Mucosa of rectum (tissue), 2 donors: ENCODE measurements around the gene KLK10.
"Not testable (repeated sequence)": the region's sequence is repeated elsewhere in the genome, so short reads cannot be mapped to it uniquely, and the experiment has no call there.

ENCODE experiments used
- H3K27ac ChIP-seq, 2 donors: one replicate each; pipeline ENCODE4 v1.7.0; 2013; ENCODE audit warnings: inconsistent platforms in 2 of 2, low read depth in 2 of 2, low read length in 2 of 2
- H3K27me3 ChIP-seq, 2 donors: one replicate each; pipeline ENCODE4 v1.7.0; 2013; ENCODE audit warnings: low read length in 2 of 2; ENCODE audit not compliant: control insufficient read depth in 2 of 2, insufficient read depth in 2 of 2
- H3K36me3 ChIP-seq, 2 donors: one replicate each; pipeline ENCODE4 v1.7.0; 2013; ENCODE audit warnings: low read length in 2 of 2; ENCODE audit not compliant: control insufficient read depth in 2 of 2, insufficient read depth in 2 of 2
- H3K4me1 ChIP-seq, 2 donors: one replicate each; pipeline ENCODE4 v1.7.0; 2013; ENCODE audit warnings: low read length in 2 of 2, mild to moderate bottlenecking in 1 of 2; ENCODE audit not compliant: control insufficient read depth in 2 of 2, insufficient read depth in 2 of 2
- H3K4me3 ChIP-seq, 2 donors: one replicate each; pipeline ENCODE4 v1.7.0; 2013; ENCODE audit warnings: low read length in 2 of 2
- H3K9ac ChIP-seq, 2 donors: one replicate each; pipeline ENCODE4 v1.7.0; 2013; ENCODE audit warnings: low read length in 2 of 2, low read depth in 1 of 2, mild to moderate bottlenecking in 1 of 2
- H3K9me3 ChIP-seq, 2 donors: one replicate each; pipeline ENCODE4 v1.7.0; 2013; ENCODE audit warnings: low read length in 2 of 2; ENCODE audit not compliant: control insufficient read depth in 2 of 2
- donor health status: healthy.
- donor health status: Normal muscosa, but diverticular disease.

Gene KLK10

DNA sequence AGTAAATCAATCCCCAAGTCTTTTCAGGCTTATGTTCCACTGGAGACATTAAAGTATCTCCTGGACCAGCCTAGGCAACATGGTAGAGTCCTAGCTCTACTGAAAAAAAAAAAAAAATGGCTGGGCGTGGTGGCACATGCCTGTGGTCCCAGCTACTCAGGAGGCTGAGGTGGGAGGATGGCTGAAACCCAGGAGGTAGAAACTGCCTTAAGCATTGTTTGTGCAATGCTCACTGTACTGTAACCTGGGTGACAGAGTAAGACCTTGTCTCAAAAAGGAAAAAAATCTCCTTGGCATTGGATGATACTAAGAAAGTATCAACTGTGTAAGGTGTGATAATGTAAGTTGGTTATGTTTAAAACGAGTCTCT, 26.9 kb downstream of the KLK10 start:
- Histone ChIP-seq H3K36me3 (no peaks in the 10 kb centered on the region), H3K9me3 (no peaks in the 10 kb centered on the region), H3K27ac (no peak overlapping the region), H3K4me1 (no peaks in the 10 kb centered on the region), H3K4me3 (no peak overlapping the region), H3K27me3 (peaks cover 3 to 4% of the 10 kb centered on the region in 2 donors), H3K9ac (no peak overlapping the region)

DNA sequence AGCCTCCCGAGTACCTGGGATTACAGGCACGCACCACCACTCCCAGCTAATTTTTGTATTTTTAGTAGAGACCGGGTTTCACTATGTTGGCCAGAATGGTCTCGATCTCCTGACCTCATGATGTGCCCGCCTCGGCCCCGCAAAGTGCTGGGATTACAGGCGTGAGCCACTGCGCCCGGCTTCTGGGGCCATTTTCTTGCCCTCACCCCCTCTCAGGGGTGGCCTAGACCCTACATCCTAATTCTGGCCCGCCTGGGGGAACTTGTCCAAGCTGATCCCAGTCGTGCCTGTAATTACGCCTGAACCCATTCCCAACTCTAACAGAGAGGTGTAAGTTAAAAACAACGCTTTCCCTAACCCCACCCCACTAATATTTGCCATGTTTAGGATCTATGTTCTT, 35.1 kb downstream of the KLK10 start:
- H3K9me3 ChIP-seq, H3K27ac ChIP-seq, H3K9ac ChIP-seq, H3K36me3 ChIP-seq, H3K27me3 ChIP-seq, H3K4me1 ChIP-seq, H3K4me3 ChIP-seq: not testable (repeated sequence)

- Histone ChIP-seq H3K4me3 (no peak within 1 kb of the TSS), H3K9me3 (no peaks in the 10 kb centered on the region), H3K4me1 (no peaks in the 10 kb centered on the region), H3K27ac (no peak within 1 kb of the TSS), H3K27me3 (peaks cover 0 to 4% of the 10 kb centered on the region in 2 donors), H3K36me3 (no peaks in the 10 kb centered on the region), H3K9ac (no peak within 1 kb of the TSS)
Measured at GRCh38 chr19:50983625-50984292, 35.8 kb downstream of the KLK10 start, which contains the start of gene KLK7. TSS of gene KLK7 (minus strand) at chr19:50983917. CDS start at chr19:50982399, 1,518 bp downstream.

GRCh38 chr19:50982186-50982585, 37.3 kb downstream of the KLK10 start:
- peaks cover 0 to 4% of the 10 kb centered on the region in 2 donors for H3K27me3 ChIP-seq

GRCh38 chr19:50981587-50982146, 37.8 kb downstream of the KLK10 start:
- Histone ChIP-seq H3K4me3 (no peak overlapping the region), H3K27ac (no peak overlapping the region), H3K9ac (no peak overlapping the region), H3K36me3 (no peaks in the 10 kb centered on the region), H3K27me3 (peaks cover 0 to 4% of the 10 kb centered on the region in 2 donors), H3K9me3 (no peaks in the 10 kb centered on the region), H3K4me1 (no peaks in the 10 kb centered on the region)

More at GRCh38 chr19:50982186-50982585, 37.3 kb downstream of the KLK10 start:
- Histone ChIP-seq H3K4me1 (no peaks in the 10 kb centered on the region), H3K9me3 (no peaks in the 10 kb centered on the region), H3K9ac (no peak overlapping the region), H3K4me3 (no peak overlapping the region), H3K36me3 (no peaks in the 10 kb centered on the region), H3K27ac (no peak overlapping the region)

DNA sequence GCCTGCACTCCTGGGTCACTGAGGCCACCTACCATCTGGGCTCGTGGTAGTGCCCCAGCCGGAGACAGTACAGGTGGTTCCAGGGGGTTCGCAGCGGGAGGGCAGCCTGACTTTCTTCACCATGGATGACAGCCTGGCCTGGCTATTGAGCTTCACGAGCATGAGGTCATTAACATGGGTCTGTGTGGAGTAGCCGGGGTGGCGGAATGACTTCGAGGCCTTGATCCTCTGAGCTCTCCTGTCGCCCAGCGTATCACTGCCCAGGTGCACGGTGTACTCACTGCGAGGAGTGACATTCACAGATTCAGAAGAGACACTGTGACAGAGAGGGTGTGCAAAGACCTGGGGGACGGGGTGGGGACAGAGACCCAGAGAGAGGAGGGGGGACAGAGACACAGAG, 39.3 kb downstream of the KLK10 start:
- Histone ChIP-seq H3K4me3 (no peak overlapping the region), H3K9ac (no peak overlapping the region), H3K27me3 (peaks cover 0 to 6% of the 10 kb centered on the region in 2 donors), H3K36me3 (no peaks in the 10 kb centered on the region), H3K4me1 (no peaks in the 10 kb centered on the region), H3K9me3 (no peaks in the 10 kb centered on the region), H3K27ac (no peak overlapping the region)

GRCh38 chr19:50979758-50980157, 39.8 kb downstream of the KLK10 start:
- Histone ChIP-seq H3K27ac (no peak overlapping the region), H3K36me3 (no peaks in the 10 kb centered on the region), H3K9ac (no peak overlapping the region), H3K4me3 (no peak overlapping the region), H3K9me3 (no peaks in the 10 kb centered on the region), H3K4me1 (no peaks in the 10 kb centered on the region), H3K27me3 (peaks cover 0 to 6% of the 10 kb centered on the region in 2 donors)

GRCh38 chr19:50978772-50979390, 40.6 kb downstream of the KLK10 start:
- Histone ChIP-seq H3K9ac (no peak overlapping the region), H3K9me3 (no peaks in the 10 kb centered on the region), H3K36me3 (no peaks in the 10 kb centered on the region), H3K27me3 (peaks cover 0 to 6% of the 10 kb centered on the region in 2 donors), H3K4me3 (no peak overlapping the region), H3K27ac (no peak overlapping the region), H3K4me1 (no peaks in the 10 kb centered on the region)

GRCh38 chr19:50977626-50978025, 41.9 kb downstream of the KLK10 start:
- Histone ChIP-seq H3K4me1 (no peaks in the 10 kb centered on the region), H3K4me3 (no peak overlapping the region), H3K9me3 (no peaks in the 10 kb centered on the region), H3K9ac (no peak overlapping the region), H3K27ac (no peak overlapping the region), H3K27me3 (peaks cover 0 to 7% of the 10 kb centered on the region in 2 donors), H3K36me3 (no peaks in the 10 kb centered on the region)

GRCh38 chr19:50975766-50976165, 43.7 kb downstream of the KLK10 start:
- no peak overlapping the region for H3K9ac ChIP-seq

More at GRCh38 chr19:50975766-50976165, 43.7 kb downstream of the KLK10 start:
- Histone ChIP-seq H3K27me3 (peaks cover 3 to 7% of the 10 kb centered on the region in 2 donors), H3K9me3 (no peaks in the 10 kb centered on the region), H3K36me3 (no peaks in the 10 kb centered on the region), H3K4me1 (no peaks in the 10 kb centered on the region), H3K4me3 (no peak overlapping the region), H3K27ac (no peak overlapping the region)
